GM23248 (cell line): ENCODE data around the gene MARCHF2. TPM values are rescaled to one million over a fixed set of nuclear protein-coding genes. Genes with fewer than 3 reads are reported as not detected.

Source experiments
- DNase-seq: peaks from one replicate; pipeline ENCODE4 v3.0.0-alpha.2; 2015
- H2AFZ ChIP-seq: fragments of 200-600 bp; sonication (generic); 2 replicates; pipeline ENCODE4 v1.6.1; 2016; ENCODE audit warnings: antibody characterized with exemption
- H3F3A ChIP-seq: fragments of 200-600 bp; sonication (generic); 2 replicates; pipeline ENCODE4 v1.6.1; 2016; ENCODE audit warnings: mild to moderate bottlenecking, antibody characterized with exemption, mixed run types; ENCODE audit not compliant: insufficient read depth
- H3K27ac ChIP-seq: fragments of 200-600 bp; sonication (generic); 2 replicates; pipeline ENCODE4 v1.5.1; 2016; ENCODE audit warnings: mild to moderate bottlenecking
- H3K27me3 ChIP-seq: fragments of 200-600 bp; sonication (generic); replicated peaks from 2 replicates; pipeline ENCODE4 v1.6.1; 2016; ENCODE audit warnings: mild to moderate bottlenecking; ENCODE audit not compliant: insufficient read depth
- H3K36me3 ChIP-seq: fragments of 200-600 bp; sonication (generic); 2 replicates; pipeline ENCODE4 v1.6.1; 2016; ENCODE audit warnings: low read depth, mild to moderate bottlenecking
- H3K4me1 ChIP-seq: fragments of 200-600 bp; sonication (generic); 2 replicates; pipeline ENCODE4 v1.6.1; 2016; ENCODE audit warnings: mild to moderate bottlenecking; ENCODE audit not compliant: insufficient read depth
- H3K4me2 ChIP-seq: fragments of 200-600 bp; sonication (generic); one replicate; pipeline ENCODE4 v1.6.1; 2016; ENCODE audit warnings: mild to moderate bottlenecking; ENCODE audit not compliant: unreplicated experiment
- H3K4me3 ChIP-seq: fragments of 200-600 bp; sonication (generic); 2 replicates; pipeline ENCODE4 v1.5.1; 2016; ENCODE audit warnings: mild to moderate bottlenecking
- H3K79me2 ChIP-seq: fragments of 200-600 bp; sonication (generic); 2 replicates; pipeline ENCODE4 v1.6.1; 2016; ENCODE audit warnings: mild to moderate bottlenecking; ENCODE audit not compliant: insufficient read depth
- H3K9ac ChIP-seq: fragments of 200-600 bp; sonication (generic); 2 replicates; pipeline ENCODE4 v1.6.1; 2016; ENCODE audit warnings: mild to moderate bottlenecking
- H3K9me2 ChIP-seq: fragments of 200-600 bp; sonication (generic); 2 replicates; pipeline ENCODE4 v1.6.1; 2016; ENCODE audit warnings: mixed run types, mild to moderate bottlenecking, moderate library complexity; ENCODE audit not compliant: insufficient read depth
- H3K9me3 ChIP-seq: fragments of 200-600 bp; sonication (generic); one replicate; pipeline ENCODE4 v1.6.1; 2017; ENCODE audit warnings: low read depth
- H4K20me1 ChIP-seq: fragments of 200-600 bp; sonication (generic); 2 replicates; pipeline ENCODE4 v1.6.0; 2016; ENCODE audit not compliant: insufficient read depth
- EZH2 ChIP-seq: fragments of 200-600 bp; sonication (generic); IDR thresholded peaks from 2 replicates; pipeline ENCODE4 v1.6.1; 2018; ENCODE audit warnings: antibody characterized with exemption, mild to moderate bottlenecking; ENCODE audit not compliant: insufficient read depth, poor library complexity, severe bottlenecking
- EZH2phosphoT487 ChIP-seq: fragments of 200-600 bp; sonication (generic); IDR thresholded peaks from 2 replicates; pipeline ENCODE4 v1.6.1; 2018; ENCODE audit warnings: antibody characterized with exemption, moderate library complexity, mild to moderate bottlenecking, low read depth; ENCODE audit not compliant: insufficient read depth
- WGBS, 2 experiments: methylation state at CpG; one replicate each; pipeline ENCODE4 v1.1.6; 2015 to 2017; ENCODE audit warnings: low lambda C conversion rate in 2 of 2, low coverage in 1 of 2; ENCODE audit errors: missing lambda C conversion rate in 2 of 2; 5-methylcytosine and 5-hydroxymethylcytosine counted together
- in situ Hi-C: fragments of 300-500 bp; cut with MboI; formaldehyde crosslinking; loops from 2 replicates; pipeline ENCODE4 v1.15.0; 2020
- polyA plus RNA-seq: library from polyadenylated mRNA; unstranded; fragments of >200 nt; fragmentation: Nextera tagmentation; extraction: Ambion mirVana; gene quantifications from 2 replicates; pipeline ENCODE4 v1.2.1, GENCODE V29; 2016
- total RNA-seq: library from RNA; depleted of rRNA; stranded (reverse); fragments of >200 nt; shearing (Covaris generic); gene quantifications from 2 replicates; pipeline ENCODE4 v1.2.3, GENCODE V29; 2014

Gene MARCHF2
- total and polyA plus RNA-seq, 2 experiments from 2014 or later, result 33.1 to 87.4 TPM

GRCh38 chr19:8392017-8392591 is 21.0 kb upstream of the MARCHF2 start:
- H3K36me3 ChIP-seq, result no peaks in the 10 kb centered on the region
- H4K20me1 ChIP-seq, result no peaks in the 10 kb centered on the region; the same call in 1 of the 2 replicates
- in situ Hi-C loops, result no loop called here
- peaks cover 40% of the 10 kb centered on the region for H3K4me1 ChIP-seq
- H3K27ac ChIP-seq, result peak overlapping the region; percentile 27
- H2AFZ ChIP-seq, result no peak overlapping the region
- 29% methylated on average over 11 of the region's 11 CpGs for WGBS, 2 experiments
- DNase-seq, result peak; percentile 52
- no peaks in the 10 kb centered on the region for H3K9me3 ChIP-seq
- no peaks in the 10 kb centered on the region for H3K27me3 ChIP-seq
- H3K79me2 ChIP-seq, result peaks cover 68% of the 10 kb centered on the region
- H3F3A ChIP-seq, result peaks cover 20% of the 10 kb centered on the region
- H3K9me2 ChIP-seq, result no peaks in the 10 kb centered on the region
- peak overlapping the region; percentile 26 for H3K4me2 ChIP-seq
- no peak for TF ChIP-seq EZH2phosphoT487
- TF ChIP-seq EZH2, result no peak
- no peak overlapping the region for H3K9ac ChIP-seq
- no peak overlapping the region for H3K4me3 ChIP-seq

GRCh38 chr19:8393192-8393870 is 19.8 kb upstream of the MARCHF2 start:
- 94 to 97% methylated on average over 8 of the region's 8 CpGs for WGBS, 2 experiments
- Histone ChIP-seq H3K79me2 (peaks cover 80% of the 10 kb centered on the region), H3K27ac (no peak overlapping the region)

GRCh38 chr19:8393871-8394250 is 19.2 kb upstream of the MARCHF2 start:
- Histone ChIP-seq H3K27me3 (no peaks in the 10 kb centered on the region), H4K20me1 (no peaks in the 10 kb centered on the region; the same call in 1 of the 2 replicates), H3K4me2 (no peak overlapping the region), H3K79me2 (peaks cover 86% of the 10 kb centered on the region), H3K9me2 (no peaks in the 10 kb centered on the region), H3K4me1 (peaks cover 39% of the 10 kb centered on the region), H3K9me3 (no peaks in the 10 kb centered on the region), H3K27ac (peak overlapping the region; percentile 65; the same call in 1 of the 2 replicates), H3F3A (peaks cover 20% of the 10 kb centered on the region), H3K4me3 (no peak overlapping the region), H2AFZ (no peak overlapping the region), H3K9ac (no peak overlapping the region; the same call in 1 of the 2 replicates), H3K36me3 (no peaks in the 10 kb centered on the region)
- WGBS, 2 experiments, result 90 to 91% methylated on average over 8 of the region's 8 CpGs
- DNase-seq, result no peak
- no peak for TF ChIP-seq EZH2phosphoT487
- TF ChIP-seq EZH2, result no peak
- in situ Hi-C loops, result no loop called here

More at GRCh38 chr19:8393192-8393870, 19.8 kb upstream of the MARCHF2 start:
- Histone ChIP-seq H3K9me3 (no peaks in the 10 kb centered on the region), H3K4me1 (peaks cover 42% of the 10 kb centered on the region), H3K36me3 (no peaks in the 10 kb centered on the region), H4K20me1 (no peaks in the 10 kb centered on the region; the same call in 1 of the 2 replicates), H3K9me2 (no peaks in the 10 kb centered on the region), H3K27me3 (no peaks in the 10 kb centered on the region), H3K4me2 (no peak overlapping the region), H3F3A (peaks cover 20% of the 10 kb centered on the region), H2AFZ (no peak overlapping the region), H3K4me3 (no peak overlapping the region), H3K9ac (no peak overlapping the region)
- no peak for TF ChIP-seq EZH2
- TF ChIP-seq EZH2phosphoT487, result no peak
- in situ Hi-C loops, result no loop called here
- DNase-seq, result no peak

- no peaks in the 10 kb centered on the region for H3K27me3 ChIP-seq
- no peak overlapping the region for H3K4me3 ChIP-seq
- DNase-seq, result no peak
- no peaks in the 10 kb centered on the region for H3K9me2 ChIP-seq
- H3K4me2 ChIP-seq, result no peak overlapping the region
- peaks cover 20% of the 10 kb centered on the region for H3F3A ChIP-seq
- peaks cover 96% of the 10 kb centered on the region for H3K79me2 ChIP-seq
- H3K4me1 ChIP-seq, result peaks cover 33% of the 10 kb centered on the region
- TF ChIP-seq EZH2 (no peak), EZH2phosphoT487 (no peak)
- in situ Hi-C loops, result no loop called here
- no peaks in the 10 kb centered on the region for H3K36me3 ChIP-seq
- no peak overlapping the region for H2AFZ ChIP-seq
- no peaks in the 10 kb centered on the region for H3K9me3 ChIP-seq
- H4K20me1 ChIP-seq, result no peaks in the 10 kb centered on the region; the same call in 1 of the 2 replicates
- H3K27ac ChIP-seq, result peak overlapping the region; percentile 65; the same call in 1 of the 2 replicates
- WGBS, 2 experiments, result 97 to 98% methylated on average over 14 of the region's 14 CpGs
- H3K9ac ChIP-seq, result no peak overlapping the region
Measured at GRCh38 chr19:8395621-8396082, 17.5 kb upstream of the MARCHF2 start.
